RWPE2 (cell line): ENCODE data around the gene AFMID.

Source experiments
- ATAC-seq: fragments of 200-7000 bp; cut with Tn5 transposase; 3 replicates; pipeline ENCODE4 v1.9.1; 2021; ENCODE audit warnings: low read depth
- DNase-seq: peaks from one replicate; pipeline ENCODE4 v3.0.0-alpha.2; 2020; ENCODE audit warnings: low spot score
- H3K27ac ChIP-seq: fragments of 450-650 bp; 2 replicates; pipeline ENCODE4 v1.5.1; 2017; ENCODE audit warnings: mild to moderate bottlenecking; ENCODE audit not compliant: poor library complexity, severe bottlenecking
- H3K27me3 ChIP-seq: fragments of 250-450 bp; sonication (Bioruptor Pico); 2 replicates; pipeline ENCODE4 v1.5.1; 2021; ENCODE audit warnings: mild to moderate bottlenecking, moderate library complexity; ENCODE audit not compliant: insufficient read depth, poor library complexity, severe bottlenecking
- H3K36me3 ChIP-seq: fragments of 250-450 bp; sonication (Bioruptor Pico); 2 replicates; pipeline ENCODE4 v1.5.1; 2020; ENCODE audit warnings: low read depth, mild to moderate bottlenecking, moderate library complexity
- H3K4me1 ChIP-seq: fragments of 250-450 bp; sonication (Bioruptor Pico); 2 replicates; pipeline ENCODE4 v1.5.1; 2021; ENCODE audit warnings: mild to moderate bottlenecking, moderate library complexity; ENCODE audit not compliant: insufficient read depth, poor library complexity, severe bottlenecking
- H3K4me3 ChIP-seq: fragments of 250-450 bp; sonication (Bioruptor Pico); 2 replicates; pipeline ENCODE4 v1.5.1; 2021; ENCODE audit warnings: mild to moderate bottlenecking, moderate library complexity; ENCODE audit not compliant: severe bottlenecking
- H3K9me3 ChIP-seq: fragments of 250-450 bp; sonication (Bioruptor Pico); 2 replicates; pipeline ENCODE4 v1.5.1; 2021; ENCODE audit warnings: mild to moderate bottlenecking, moderate library complexity; ENCODE audit not compliant: severe bottlenecking
- TF ChIP-seq, protein P1 (sequence below): fragments of 450-650 bp; IDR thresholded peaks from one replicate; pipeline ENCODE4 v1.5.1; 2017; ENCODE audit warnings: mild to moderate bottlenecking, moderate library complexity; ENCODE audit not compliant: poor library complexity, severe bottlenecking

AFMID gene

DNA sequence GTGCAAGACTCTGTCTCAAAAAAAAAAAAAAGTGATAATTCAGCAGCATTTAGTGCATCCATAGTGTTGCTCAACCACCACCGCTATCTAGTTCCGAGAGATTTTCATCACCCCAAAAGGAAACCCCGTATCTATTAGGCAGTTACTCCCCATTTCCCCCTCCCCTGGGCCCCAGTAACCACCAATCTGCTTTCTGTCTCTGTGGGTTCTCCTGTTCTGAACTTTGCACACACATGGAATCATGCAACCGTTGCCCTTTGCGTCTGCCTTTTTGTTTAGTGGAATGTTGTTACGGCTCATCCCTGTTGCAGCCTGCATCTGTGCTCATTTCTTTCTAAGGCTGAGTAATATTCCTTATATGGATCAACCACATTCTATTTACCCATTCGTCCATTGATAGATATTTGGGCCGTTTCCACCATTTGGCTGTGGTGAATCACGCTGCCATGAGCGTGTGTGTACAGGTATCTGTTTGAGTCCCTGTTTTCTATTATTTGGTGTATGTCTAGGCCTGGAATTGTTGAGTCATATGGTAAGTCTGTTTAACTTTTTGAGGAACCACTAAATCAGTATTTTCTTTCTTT is 27.5 kb upstream of the AFMID start:
- peak; percentile 91 for ATAC-seq
- TF ChIP-seq, protein P1, sequence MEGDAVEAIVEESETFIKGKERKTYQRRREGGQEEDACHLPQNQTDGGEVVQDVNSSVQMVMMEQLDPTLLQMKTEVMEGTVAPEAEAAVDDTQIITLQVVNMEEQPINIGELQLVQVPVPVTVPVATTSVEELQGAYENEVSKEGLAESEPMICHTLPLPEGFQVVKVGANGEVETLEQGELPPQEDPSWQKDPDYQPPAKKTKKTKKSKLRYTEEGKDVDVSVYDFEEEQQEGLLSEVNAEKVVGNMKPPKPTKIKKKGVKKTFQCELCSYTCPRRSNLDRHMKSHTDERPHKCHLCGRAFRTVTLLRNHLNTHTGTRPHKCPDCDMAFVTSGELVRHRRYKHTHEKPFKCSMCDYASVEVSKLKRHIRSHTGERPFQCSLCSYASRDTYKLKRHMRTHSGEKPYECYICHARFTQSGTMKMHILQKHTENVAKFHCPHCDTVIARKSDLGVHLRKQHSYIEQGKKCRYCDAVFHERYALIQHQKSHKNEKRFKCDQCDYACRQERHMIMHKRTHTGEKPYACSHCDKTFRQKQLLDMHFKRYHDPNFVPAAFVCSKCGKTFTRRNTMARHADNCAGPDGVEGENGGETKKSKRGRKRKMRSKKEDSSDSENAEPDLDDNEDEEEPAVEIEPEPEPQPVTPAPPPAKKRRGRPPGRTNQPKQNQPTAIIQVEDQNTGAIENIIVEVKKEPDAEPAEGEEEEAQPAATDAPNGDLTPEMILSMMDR = no peak
- H3K9me3 ChIP-seq = no peaks in the 10 kb centered on the region
- H3K27me3 ChIP-seq = no peaks in the 10 kb centered on the region
- H3K27ac ChIP-seq = peak overlapping the region; percentile 93
- peaks cover 28% of the 10 kb centered on the region for H3K4me1 ChIP-seq
- DNase-seq = peak; percentile 88
- H3K4me3 ChIP-seq = no peak overlapping the region
- no peaks in the 10 kb centered on the region for H3K36me3 ChIP-seq

DNA sequence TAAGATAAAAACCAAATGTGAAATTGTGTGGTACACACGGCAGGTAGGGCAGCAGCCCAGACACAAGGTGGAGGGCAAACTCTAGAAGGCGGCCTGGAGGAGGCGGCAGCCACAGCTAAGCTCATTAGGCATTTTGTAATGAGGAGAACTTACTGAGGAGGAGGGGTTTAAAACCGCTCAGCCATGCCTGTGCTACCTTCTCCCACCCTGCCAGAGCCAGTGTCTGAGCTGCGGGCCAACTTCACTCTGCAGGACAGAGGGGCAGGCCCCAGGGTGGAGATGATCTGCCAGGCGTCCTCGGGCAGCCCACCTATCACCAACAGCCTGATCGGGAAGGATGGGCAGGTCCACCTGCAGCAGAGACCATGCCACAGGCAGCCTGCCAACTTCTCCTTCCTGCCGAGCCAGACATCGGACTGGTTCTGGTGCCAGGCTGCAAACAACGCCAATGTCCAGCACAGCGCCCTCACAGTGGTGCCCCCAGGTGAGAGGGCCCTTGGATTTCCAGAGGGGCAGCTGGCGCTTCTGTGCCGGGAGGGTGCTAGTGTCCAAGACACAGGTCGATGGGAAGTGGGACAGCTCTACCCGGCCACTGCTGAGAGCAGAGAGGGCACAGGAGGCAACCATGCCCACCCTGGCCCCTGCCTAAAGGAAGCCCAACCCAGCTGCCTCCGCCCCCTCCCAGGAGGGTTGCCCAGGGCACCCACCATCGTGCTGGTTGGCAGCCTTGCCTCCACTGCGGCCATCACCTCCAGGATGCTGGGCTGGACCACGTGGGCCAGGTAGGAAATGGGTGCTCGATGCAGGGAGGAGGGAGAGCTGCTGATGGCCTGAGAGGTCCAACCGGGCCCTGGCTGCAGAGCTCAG is 23.0 kb upstream of the AFMID start:
- no peaks in the 10 kb centered on the region for H3K27me3 ChIP-seq
- H3K27ac ChIP-seq = no peak overlapping the region
- no peak overlapping the region for H3K4me3 ChIP-seq
- H3K9me3 ChIP-seq = no peaks in the 10 kb centered on the region
- no peaks in the 10 kb centered on the region for H3K36me3 ChIP-seq
- DNase-seq (no peak), ATAC-seq (no peak)
- H3K4me1 ChIP-seq = peaks cover 21% of the 10 kb centered on the region
- TF ChIP-seq, protein P1 = no peak

DNA sequence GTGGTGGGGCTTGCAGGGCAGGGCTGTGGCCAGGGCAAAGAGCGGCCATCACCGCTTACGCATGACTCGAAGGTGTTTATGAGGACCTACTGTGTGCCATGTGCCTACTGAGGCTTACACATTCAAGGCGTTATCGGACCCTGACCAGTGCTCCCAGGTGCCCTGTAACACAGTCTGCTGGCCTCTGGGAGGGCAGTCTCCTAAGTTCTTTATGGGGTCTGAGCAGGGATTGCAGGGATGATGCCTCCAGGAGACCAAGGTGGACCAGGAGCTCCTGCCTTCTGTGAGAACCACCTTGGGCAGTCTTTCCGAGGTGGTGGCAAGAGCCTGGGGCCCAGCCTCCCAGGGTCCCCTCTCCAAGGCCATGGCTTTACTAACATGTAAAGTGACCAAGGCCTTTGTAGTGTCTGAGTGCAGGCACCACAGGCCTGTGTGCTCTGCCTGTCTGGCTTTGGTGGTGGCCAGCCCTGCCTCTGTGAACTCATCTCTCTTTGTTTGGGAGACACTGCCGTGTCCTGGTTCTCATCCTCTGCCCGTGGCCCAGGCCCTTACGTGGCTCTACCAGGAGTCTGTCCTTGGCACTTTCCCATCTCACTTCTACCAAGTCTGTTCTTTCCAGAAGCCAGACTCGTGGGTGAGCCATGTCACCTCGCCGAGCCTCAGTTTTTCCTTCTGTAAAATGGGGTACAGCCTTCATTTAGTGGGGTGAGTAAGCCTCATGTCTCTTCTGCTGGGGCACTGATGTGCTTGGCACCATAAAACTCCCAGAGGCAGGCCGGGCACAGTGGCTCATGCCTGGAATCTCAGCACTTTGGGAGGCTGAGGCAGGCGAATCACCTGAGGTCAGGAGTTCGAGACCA is 22.2 kb upstream of the AFMID start:
- H3K27me3 ChIP-seq = no peaks in the 10 kb centered on the region

DNA sequence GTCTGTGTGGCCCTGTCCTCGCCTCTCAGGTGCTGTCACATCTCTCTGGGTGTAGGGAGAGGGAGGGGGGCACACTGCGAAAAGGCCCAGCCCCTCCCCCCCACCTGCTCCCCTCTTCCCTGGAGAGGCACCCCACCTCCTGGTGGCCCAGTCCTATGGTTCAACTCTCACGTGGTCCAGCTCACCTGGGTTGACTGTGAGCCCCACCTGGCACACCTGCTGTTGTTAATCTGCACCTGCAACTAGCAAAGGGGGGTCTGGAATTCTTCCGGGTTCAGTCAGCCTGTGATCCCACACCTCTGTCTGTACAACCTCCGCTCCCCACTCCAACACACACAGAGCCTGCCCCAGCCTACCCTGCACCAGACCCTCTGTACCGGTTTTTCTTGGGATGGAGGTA is 20.7 kb upstream of the AFMID start:
- H3K27ac ChIP-seq = no peak overlapping the region
- no peaks in the 10 kb centered on the region for H3K27me3 ChIP-seq
- TF ChIP-seq, protein P1 = no peak
- ATAC-seq (no peak), DNase-seq (no peak)
- no peak overlapping the region for H3K4me3 ChIP-seq
- H3K36me3 ChIP-seq = peaks cover 10% of the 10 kb centered on the region; the same call in 1 of the 2 replicates
- peaks cover 8% of the 10 kb centered on the region for H3K4me1 ChIP-seq
- no peaks in the 10 kb centered on the region for H3K9me3 ChIP-seq

More for the DNA sequence above, 22.2 kb upstream of the AFMID start:
- Histone ChIP-seq H3K27ac (no peak overlapping the region), H3K4me3 (no peak overlapping the region), H3K36me3 (no peaks in the 10 kb centered on the region), H3K4me1 (peaks cover 16% of the 10 kb centered on the region), H3K9me3 (no peaks in the 10 kb centered on the region)
- TF ChIP-seq, protein P1 = no peak
- ATAC-seq (no peak), DNase-seq (no peak)
